HG02610 (cell line): ENCODE results near the gene FUT9.

ENCODE experiments used
- ATAC-seq: cut with Tn5 transposase; IDR thresholded peaks from one replicate; pipeline ENCODE4 v1.9.1; 2021; ENCODE audit warnings: mild to moderate bottlenecking, moderate library complexity; ENCODE audit not compliant: unreplicated experiment

The FUT9 gene

GRCh38 chr6:96015518-96016333 is at the start of gene FUT9:
TSS of gene FUT9 (plus strand) at chr6:96015974. CDS start at chr6:96203156, 187,182 bp downstream.
- no peak for ATAC-seq

GRCh38 chr6:95967594-95967993 is 48.2 kb upstream of the FUT9 start:
- ATAC-seq: no peak

GRCh38 chr6:95973976-95974375 is 41.8 kb upstream of the FUT9 start:
- no peak for ATAC-seq

GRCh38 chr6:95978230-95978629 is 37.5 kb upstream of the FUT9 start:
- ATAC-seq: no peak

- ATAC-seq: no peak
Observed at GRCh38 chr6:95991906-95992305, 23.9 kb upstream of the FUT9 start.

GRCh38 chr6:95994151-95994550 is 21.6 kb upstream of the FUT9 start:
- no peak for ATAC-seq

GRCh38 chr6:95998133-95998532 is 17.6 kb upstream of the FUT9 start:
- no peak for ATAC-seq

GRCh38 chr6:96001891-96002575 is 13.7 kb upstream of the FUT9 start:
- ATAC-seq: no peak

GRCh38 chr6:96002576-96002910 is 13.2 kb upstream of the FUT9 start:
- no peak for ATAC-seq

- no peak for ATAC-seq
Observed at GRCh38 chr6:96002912-96003311, 12.9 kb upstream of the FUT9 start.

GRCh38 chr6:96007663-96008062 is 8.1 kb upstream of the FUT9 start:
- ATAC-seq: no peak

GRCh38 chr6:96013531-96013930 is 2.2 kb upstream of the FUT9 start:
- ATAC-seq: no peak

- ATAC-seq: no peak
Observed at GRCh38 chr6:96014846-96015517, 792 bp upstream of the FUT9 start.

GRCh38 chr6:96016334-96017069 is 728 bp downstream of the FUT9 start:
- no peak for ATAC-seq

GRCh38 chr6:96017070-96017359 is 1.2 kb downstream of the FUT9 start:
- no peak for ATAC-seq

GRCh38 chr6:96022225-96022624 is 6.5 kb downstream of the FUT9 start:
- ATAC-seq: no peak

- ATAC-seq: no peak
Observed at GRCh38 chr6:96032661-96033060, 16.9 kb downstream of the FUT9 start.

GRCh38 chr6:96051555-96051954 is 35.8 kb downstream of the FUT9 start:
- no peak for ATAC-seq

GRCh38 chr6:96058082-96058481 is 42.3 kb downstream of the FUT9 start:
- no peak for ATAC-seq

GRCh38 chr6:96059586-96059985 is 43.8 kb downstream of the FUT9 start:
- no peak for ATAC-seq

- ATAC-seq: no peak
Observed at GRCh38 chr6:96060249-96060648, 44.5 kb downstream of the FUT9 start.
